ENCODE data around the gene LPCAT2.

LPCAT2 gene

DNA sequence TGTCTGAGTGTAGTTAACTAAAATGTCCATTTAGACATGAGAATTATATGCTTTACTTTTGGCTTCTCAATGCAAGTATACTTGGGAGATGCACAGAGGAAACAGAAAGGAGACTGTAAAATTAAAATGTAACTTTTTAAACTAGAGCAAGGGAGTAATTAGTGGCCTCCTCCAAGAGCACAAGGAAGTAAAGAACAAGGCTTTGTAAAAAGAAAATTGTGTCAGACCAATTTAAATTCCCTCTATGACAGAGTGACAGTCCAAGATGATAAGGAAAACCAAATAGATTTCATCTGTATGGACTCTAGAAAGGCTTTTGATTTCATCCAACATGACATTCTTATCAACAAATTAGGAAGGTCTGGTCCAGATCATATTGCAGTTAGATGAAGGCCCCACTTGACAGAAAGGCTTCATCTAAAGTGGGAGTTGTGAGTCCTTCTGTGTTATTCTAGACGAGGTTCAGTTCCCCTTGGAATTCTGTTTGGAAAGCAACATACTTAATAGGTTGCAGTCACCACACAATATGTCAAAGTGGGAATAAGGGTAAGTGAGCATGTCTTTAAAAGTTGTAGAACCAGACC is 51.2 kb downstream of the LPCAT2 start:
- DNase-seq, result no peak

DNA sequence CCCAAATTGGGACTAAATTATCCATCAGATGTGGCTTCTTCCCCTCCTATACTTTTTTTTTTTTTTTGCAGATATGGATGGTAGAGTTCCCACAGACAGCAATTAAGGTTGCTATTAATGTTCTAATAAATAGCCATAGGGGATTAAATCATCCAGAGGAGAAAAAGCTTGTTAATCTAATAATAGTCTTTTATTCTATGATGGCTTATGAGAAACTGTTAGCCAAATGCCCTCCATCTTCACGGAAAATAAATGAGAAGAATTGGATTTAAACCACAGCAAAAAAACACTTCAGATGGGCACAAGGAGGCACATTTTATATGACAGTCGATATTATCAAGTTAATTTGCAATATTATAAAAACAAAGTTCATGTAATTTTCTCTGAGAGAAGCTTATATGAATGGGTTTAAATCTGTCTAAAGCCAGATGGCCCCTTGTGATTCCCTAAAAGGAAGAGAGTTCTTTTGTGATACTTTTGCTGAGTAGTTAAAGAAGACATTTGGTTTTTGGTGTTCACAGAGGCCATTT is 52.5 kb downstream of the LPCAT2 start:
- DNase-seq, result no peak

GRCh38 chr16:55562936-55563335 is 54.1 kb downstream of the LPCAT2 start:
- DNase-seq, result no peak

DNA sequence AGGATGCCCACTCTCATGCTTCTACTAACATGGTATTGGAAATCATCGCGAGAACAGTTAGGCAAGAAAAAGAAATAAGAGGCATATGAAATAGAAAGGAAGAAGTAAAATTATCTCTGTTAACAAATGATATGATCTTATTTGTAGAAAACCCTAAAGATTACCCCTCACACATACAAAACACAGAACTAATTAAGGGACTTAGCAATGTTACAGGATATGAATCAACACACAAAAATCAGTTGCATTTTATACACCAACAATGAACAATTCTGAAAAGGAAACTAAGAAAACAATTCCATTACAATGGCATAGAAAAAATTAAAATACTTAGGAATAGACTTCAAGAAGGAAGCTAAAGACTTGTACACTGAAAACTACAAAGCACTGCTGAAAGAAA is 54.9 kb downstream of the LPCAT2 start:
- DNase-seq, result no peak

GRCh38 chr16:55565086-55565485 is 56.2 kb downstream of the LPCAT2 start:
- DNase-seq, result no peak

DNA sequence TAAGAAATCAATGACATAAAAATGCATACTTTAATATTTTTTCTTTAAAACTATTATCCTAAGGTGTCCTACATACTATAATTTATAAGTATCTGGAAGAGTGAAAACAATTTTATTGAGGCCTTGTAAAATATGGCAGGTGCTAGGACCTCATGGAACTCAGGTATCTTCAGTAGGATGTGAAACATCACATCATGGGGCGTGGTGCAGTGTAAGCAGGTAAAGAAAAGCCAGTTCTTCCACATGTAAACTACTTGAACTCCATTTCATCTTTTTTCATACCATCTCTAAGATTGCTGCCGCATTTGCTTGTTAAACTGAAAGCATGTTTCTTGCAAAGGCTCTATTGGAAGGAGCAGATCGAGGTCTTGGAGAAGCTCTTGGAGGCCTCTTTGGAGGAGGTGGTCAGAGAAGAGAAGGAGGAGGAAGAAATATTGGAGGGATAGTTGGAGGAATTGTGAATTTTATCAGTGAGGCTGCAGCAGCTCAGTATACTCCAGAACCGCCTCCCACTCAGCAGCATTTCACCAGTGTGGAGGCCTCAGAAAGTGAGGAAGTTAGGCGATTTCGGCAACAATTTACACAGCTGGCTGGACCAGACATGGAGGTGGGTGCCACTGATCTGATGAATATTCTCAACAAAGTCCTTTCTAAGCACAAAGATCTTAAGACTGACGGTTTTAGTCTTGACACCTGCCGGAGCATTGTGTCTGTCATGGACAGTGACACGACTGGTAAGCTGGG is 57.7 kb downstream of the LPCAT2 start, which contains the start of gene CAPNS2:
TSS of gene CAPNS2 (plus strand) at position 253 of the 744 bp plus-strand sequence. CDS start at position 326, 73 bp downstream.
- DNase-seq, result no peak

DNA sequence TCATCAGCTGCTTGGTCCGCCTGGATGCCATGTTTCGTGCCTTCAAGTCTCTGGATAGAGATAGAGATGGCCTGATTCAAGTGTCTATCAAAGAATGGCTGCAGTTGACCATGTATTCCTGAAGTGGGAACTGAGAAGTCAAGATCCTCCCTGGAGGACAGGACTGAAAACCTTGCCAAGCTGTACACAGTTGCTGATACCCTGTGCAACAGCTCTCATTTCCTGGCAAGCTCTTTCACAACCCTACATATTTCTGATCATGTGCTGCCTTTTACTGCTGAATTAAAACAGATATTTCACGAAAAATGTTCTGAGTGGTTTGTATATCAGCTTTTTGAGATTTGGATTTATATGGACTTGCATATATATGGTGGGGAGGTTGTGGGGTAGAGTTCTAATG is 58.5 kb downstream of the LPCAT2 start:
- no peak for DNase-seq

DNA sequence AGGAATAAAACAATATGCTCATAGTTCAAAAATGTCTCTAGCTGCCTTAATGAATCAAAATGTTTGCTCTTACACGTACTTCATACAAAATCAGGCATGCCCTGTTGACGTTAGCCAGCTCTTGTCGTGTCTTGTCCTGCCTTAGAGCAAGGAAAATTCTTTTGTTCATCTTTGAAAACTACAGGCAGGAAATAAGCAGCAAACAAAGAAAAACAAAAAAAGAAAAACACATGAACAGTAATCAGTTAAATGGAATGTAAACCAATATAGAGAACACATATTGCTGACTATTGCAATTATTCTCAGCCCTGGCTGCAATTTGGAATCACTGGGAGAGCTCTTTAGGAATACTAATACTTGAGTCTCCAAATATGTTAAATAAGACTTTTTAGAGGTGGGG is 59.3 kb downstream of the LPCAT2 start:
- DNase-seq, result no peak

GRCh38 chr16:55569025-55569424 is 60.2 kb downstream of the LPCAT2 start:
- DNase-seq, result no peak

GRCh38 chr16:55570159-55570558 is 61.3 kb downstream of the LPCAT2 start:
- DNase-seq, result no peak

- DNase-seq, result no peak
These were observed 62.5 kb downstream of the LPCAT2 start for GRCh38 chr16:55571191-55571897.

DNA sequence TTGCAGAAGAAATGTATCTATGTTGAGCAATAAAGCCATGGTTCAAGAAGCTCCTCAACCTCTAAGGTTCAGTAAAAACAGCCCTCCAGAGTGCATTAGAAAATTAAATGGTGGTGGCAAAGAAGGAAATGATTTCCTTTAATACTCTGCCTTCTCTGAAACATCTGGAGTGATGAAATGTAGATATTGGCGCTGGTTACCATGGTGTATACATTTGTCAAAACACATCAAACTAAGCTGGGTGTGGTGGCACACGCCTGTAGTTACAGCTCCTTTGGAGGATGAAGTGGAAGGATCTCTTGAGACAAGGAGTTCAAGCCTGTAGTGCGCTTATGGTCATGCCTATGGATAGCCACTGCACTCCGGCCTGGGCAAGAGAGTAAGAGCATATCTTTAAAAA is 63.6 kb downstream of the LPCAT2 start:
- no peak for DNase-seq

DNA sequence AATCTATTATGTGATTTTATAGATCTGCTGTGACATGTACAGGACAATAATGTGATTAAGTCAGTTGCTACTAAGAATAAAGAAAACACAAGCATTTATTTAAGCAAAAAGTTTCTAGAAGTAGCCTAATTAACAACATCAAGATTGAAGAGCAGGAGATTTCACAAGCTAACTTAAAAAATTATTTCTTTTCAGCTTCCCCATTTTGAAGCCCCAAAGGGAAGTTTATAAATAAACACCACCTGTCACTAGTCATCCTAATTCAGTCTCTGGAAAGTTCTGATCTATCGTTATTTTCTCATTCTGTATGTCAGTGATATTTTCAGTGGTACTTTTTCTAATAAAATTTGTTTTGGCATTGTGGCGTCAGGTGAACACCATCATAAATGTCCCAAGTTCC is 65.9 kb downstream of the LPCAT2 start:
- DNase-seq, result no peak

DNA sequence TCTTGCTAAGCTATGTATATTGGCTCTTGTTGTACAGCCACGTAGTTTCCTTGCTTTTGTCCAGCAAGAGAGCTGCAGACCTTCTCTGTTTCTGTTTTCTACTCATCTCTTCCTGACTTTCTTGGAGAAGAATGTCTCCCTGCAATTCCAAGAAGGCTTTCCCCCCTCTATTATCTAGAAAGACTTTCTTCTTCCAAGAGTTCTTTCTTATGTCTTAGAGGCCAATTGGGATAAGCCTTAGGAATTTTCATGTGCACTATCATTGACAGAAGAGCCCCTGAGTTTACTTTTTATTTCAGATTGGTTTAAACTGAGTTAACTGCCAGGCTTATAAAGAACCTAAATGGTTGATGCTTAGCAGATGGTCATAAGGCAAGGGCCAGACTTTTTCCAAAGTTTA is 66.6 kb downstream of the LPCAT2 start:
- DNase-seq, result no peak

DNA sequence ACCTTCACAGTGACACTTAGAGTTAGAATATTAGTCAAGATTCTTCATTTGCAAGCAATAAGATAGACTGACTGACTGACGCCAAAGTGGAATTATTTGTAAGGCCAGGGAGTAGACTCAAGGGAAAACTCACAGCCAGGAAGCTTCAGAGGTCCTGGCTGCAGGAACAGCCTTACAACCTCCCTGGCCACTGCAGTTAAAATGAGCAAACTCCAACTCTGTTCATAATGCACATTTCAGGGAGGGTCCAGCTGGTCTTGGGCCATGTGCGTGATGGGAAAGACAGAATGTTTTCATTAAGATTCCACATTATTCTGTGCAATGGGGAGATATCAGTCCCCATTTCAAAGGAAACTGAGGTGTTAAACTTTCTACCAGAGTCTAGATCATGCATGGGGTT is 67.5 kb downstream of the LPCAT2 start:
- no peak for DNase-seq

- DNase-seq, result no peak
These were observed 69.0 kb downstream of the LPCAT2 start for GRCh38 chr16:55577887-55578286.

GRCh38 chr16:55585631-55586030 is 76.8 kb downstream of the LPCAT2 start:
- no peak for DNase-seq

GRCh38 chr16:55588799-55589198 is 79.9 kb downstream of the LPCAT2 start:
- no peak for DNase-seq

DNA sequence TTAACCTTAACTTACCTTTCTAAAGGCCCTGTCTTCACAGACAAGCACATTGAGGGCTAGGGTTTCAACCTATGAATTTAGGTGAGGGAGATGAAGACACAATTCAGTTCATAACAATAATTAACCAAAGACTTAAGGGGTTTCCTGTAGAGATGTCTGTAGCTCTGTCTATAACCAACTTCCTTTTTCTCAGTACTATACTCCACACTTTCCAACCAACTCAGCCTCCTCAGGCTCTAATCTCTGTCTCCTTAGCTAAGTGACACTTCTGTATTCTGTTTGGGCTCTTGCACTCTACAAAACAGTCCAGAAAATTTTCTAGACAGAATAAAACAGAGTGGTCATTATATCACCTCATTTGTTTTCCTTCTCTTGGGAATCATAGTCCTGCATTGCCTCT is 83.4 kb downstream of the LPCAT2 start:
- DNase-seq, result no peak

DNA sequence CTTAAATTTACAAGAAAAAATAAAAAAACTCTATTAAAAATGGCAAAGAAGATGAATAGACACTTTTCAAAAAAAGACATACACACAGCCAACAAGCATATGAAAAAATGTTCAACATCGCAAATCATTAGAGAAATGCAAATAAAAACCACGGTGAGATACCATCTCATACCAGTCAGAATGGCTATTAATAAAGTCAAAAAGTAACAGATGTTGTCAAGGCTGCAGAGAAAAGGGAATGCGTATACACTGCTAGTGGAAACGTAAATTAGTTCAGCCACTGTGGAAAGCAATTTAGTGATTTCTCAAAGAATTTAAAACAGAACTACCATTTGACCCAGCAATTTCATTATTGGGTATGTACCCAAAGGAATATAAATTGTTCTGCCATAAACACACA is 89.1 kb downstream of the LPCAT2 start:
- no peak for DNase-seq

GRCh38 chr16:55605754-55606336 is 97.0 kb downstream of the LPCAT2 start:
- no peak for DNase-seq

DNA sequence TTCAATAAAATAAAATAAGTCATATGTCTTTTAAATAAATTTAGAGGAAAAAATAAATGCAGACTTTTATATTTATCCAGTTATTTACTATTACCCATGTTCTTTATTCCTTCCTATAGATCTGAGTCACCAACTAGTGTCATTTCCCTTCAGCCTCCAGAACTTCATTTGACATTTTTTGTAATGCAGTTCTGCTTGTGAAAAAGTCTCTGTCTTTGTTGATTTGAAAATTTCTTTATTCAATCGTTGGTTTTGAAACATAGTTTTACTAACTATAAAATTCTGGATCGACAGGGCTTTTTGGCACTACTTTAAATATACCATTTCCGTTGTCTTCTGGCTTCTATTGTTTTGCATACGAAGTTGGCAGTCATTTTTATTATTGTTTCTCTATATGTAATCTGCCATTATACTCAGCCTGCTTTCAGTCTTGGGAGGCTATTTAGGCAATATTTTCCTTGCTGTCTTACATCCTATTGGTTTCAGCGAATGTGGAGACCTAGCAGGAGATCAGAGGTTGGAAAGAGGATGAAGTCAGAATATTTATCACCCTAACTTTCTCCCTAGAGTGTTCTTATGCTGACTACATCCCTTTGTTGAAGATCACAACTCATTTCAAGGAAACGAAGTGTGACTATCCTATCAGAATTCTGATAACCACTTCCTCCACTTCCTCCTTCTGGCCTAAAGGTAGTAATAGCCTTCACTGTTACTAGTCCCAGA is 104.9 kb downstream of the LPCAT2 start:
- DNase-seq, result no peak

DNA sequence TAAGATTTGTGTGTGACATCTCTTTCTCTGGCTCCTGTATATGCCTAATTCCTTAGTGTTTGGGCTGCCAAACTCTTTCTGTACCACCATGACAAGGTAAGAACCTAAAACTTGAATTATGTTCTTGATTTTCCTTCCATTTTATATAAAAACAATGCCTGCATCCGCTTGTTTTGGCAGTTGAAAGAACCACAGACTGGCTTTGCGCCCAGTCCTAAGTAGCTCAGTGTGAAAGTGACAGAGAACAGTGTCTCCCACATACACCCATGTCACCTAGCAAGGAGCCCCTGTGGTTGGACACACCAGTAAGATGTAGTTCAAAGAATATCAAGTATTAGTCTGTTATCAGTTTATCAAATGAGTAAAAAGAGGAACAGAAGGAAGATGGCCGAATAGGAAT is 106.2 kb downstream of the LPCAT2 start:
- DNase-seq, result no peak
